Astrocyte (in vitro differentiated cells and primary cell): ENCODE measurements around the gene GPR22.

ENCODE experiments used
- EZH2 ChIP-seq: IDR thresholded peaks from 2 replicates; pipeline ENCODE4 v1.6.1; 2012; ENCODE audit warnings: mild to moderate bottlenecking, low read length, inconsistent platforms; ENCODE audit not compliant: insufficient read depth
- TF ChIP-seq, protein P1 (sequence below): IDR thresholded peaks from 2 replicates; pipeline ENCODE4 v1.5.1; 2011; ENCODE audit warnings: low read depth, mild to moderate bottlenecking, inconsistent platforms, low read length, moderate library complexity; ENCODE audit not compliant: insufficient read depth

DNA sequence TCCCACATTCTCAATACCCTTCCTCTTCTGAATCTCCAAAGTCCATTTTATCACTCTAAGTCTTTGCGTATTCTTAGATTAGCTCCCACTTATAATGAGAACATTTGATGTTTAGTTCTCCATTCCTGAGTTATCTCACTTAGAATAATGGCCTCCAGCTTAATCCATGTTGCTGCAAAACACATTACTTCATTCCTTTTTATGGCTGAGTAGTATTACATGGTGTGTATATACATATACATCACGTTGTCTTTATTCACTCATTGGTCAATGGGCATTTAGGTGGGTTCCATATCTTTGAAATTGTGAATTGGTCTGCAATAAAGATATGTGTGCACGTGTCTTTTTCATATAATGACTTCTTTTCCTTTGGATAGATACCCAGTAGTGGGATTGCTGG lies 32.3 kb downstream of the GPR22 start:
- TF ChIP-seq, protein P1, sequence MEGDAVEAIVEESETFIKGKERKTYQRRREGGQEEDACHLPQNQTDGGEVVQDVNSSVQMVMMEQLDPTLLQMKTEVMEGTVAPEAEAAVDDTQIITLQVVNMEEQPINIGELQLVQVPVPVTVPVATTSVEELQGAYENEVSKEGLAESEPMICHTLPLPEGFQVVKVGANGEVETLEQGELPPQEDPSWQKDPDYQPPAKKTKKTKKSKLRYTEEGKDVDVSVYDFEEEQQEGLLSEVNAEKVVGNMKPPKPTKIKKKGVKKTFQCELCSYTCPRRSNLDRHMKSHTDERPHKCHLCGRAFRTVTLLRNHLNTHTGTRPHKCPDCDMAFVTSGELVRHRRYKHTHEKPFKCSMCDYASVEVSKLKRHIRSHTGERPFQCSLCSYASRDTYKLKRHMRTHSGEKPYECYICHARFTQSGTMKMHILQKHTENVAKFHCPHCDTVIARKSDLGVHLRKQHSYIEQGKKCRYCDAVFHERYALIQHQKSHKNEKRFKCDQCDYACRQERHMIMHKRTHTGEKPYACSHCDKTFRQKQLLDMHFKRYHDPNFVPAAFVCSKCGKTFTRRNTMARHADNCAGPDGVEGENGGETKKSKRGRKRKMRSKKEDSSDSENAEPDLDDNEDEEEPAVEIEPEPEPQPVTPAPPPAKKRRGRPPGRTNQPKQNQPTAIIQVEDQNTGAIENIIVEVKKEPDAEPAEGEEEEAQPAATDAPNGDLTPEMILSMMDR: no peak
- no peak for TF ChIP-seq EZH2
